H1 (cell line): Measurements from ENCODE around the gene HDAC9. TPM values are rescaled to one million over a fixed set of nuclear protein-coding genes. Genes with fewer than 3 reads are reported as not detected.

ENCODE experiments used
- CTCF ChIA-PET: fragments of 300-600 bp; sonication (Branson Sonifier 250); formaldehyde crosslinking; loops from one replicate; lab custom pipeline; 2021; ENCODE audit not compliant: partially characterized antibody; lab: Charles Lee
- POLR2A ChIA-PET: fragments of 300-600 bp; sonication (Branson Sonifier 250); formaldehyde crosslinking; loops from one replicate; lab custom pipeline; 2021; ENCODE audit warnings: inconsistent platforms; ENCODE audit not compliant: partially characterized antibody; lab: Charles Lee
- DNase-seq, 2 experiments: peaks; one replicate each; pipeline versions ENCODE4 v3.0.0 to v3.0.0-alpha.2; 2010 to 2022; ENCODE audit warnings: low spot score in 2 of 2, low read depth in 1 of 2, mixed read lengths in 1 of 2
- FAIRE-seq: peaks from 2 replicates; lab custom pipeline; 2011; peaks lifted over from hg19 to GRCh38; lab: Jason Lieb, UNC
- H2AFZ ChIP-seq: 2 replicates; pipeline ENCODE4 v1.8.1; 2012; ENCODE audit warnings: low read length, inconsistent platforms
- H2AK5ac ChIP-seq: 2 replicates; pipeline ENCODE4 v1.6.1; 2013; ENCODE audit warnings: low read depth, low read length
- H2BK120ac ChIP-seq: replicated peaks from 2 replicates; pipeline ENCODE3; 2013; ENCODE audit warnings: low read depth, low read length, inconsistent platforms
- H2BK12ac ChIP-seq: 2 replicates; pipeline ENCODE4 v1.6.1; 2013; ENCODE audit warnings: low read depth, low read length
- H2BK15ac ChIP-seq: 2 replicates; pipeline ENCODE4 v1.6.1; 2013; ENCODE audit warnings: low read length
- H2BK20ac ChIP-seq: 2 replicates; pipeline ENCODE4 v1.6.1; 2013; ENCODE audit warnings: low read length
- H2BK5ac ChIP-seq: 2 replicates; pipeline ENCODE4 v1.6.1; 2013; ENCODE audit warnings: low read depth, low read length
- H3K14ac ChIP-seq: 2 replicates; pipeline ENCODE4 v1.6.1; 2013; ENCODE audit warnings: inconsistent platforms; ENCODE audit not compliant: insufficient read length
- H3K18ac ChIP-seq: 2 replicates; pipeline ENCODE4 v1.6.1; 2013; ENCODE audit warnings: low read length; ENCODE audit errors: extremely low read depth
- H3K23ac ChIP-seq: 2 replicates; pipeline ENCODE4 v1.6.1; 2013; ENCODE audit warnings: inconsistent platforms; ENCODE audit not compliant: insufficient read length
- H3K23me2 ChIP-seq: 2 replicates; pipeline ENCODE4 v1.6.1; 2013; ENCODE audit warnings: low read depth, low read length
- H3K27ac ChIP-seq: 2 replicates; pipeline ENCODE4 v1.6.1; 2011; ENCODE audit warnings: low read depth, low read length, inconsistent platforms
- H3K27me3 ChIP-seq, 4 experiments: replicated peaks in 1 of 4; 1 replicate in 1 of 4; 2 replicates in 3 of 4; pipeline versions ENCODE4 v1.6.1 to v1.8.1; 2011 to 2013; ENCODE audit warnings: low read length in 3 of 4, mild to moderate bottlenecking in 3 of 4, inconsistent platforms in 2 of 4, mixed read lengths in 2 of 4, moderate library complexity in 1 of 4; ENCODE audit not compliant: control insufficient read depth in 3 of 4, insufficient read depth in 3 of 4; ENCODE audit errors: extremely low read depth in 1 of 4
- H3K36me3 ChIP-seq, 4 experiments: 2 replicates each; pipeline versions ENCODE4 v1.6.1 to v1.8.1; 2011 to 2013; ENCODE audit warnings: mild to moderate bottlenecking in 4 of 4, low read length in 3 of 4, moderate library complexity in 2 of 4, control low read depth in 1 of 4, inconsistent platforms in 1 of 4; ENCODE audit not compliant: insufficient read depth in 4 of 4, control insufficient read depth in 2 of 4
- H3K4ac ChIP-seq: replicated peaks from 2 replicates; pipeline ENCODE3; 2013; ENCODE audit warnings: low read length, low read depth, mixed read lengths, inconsistent platforms; ENCODE audit not compliant: insufficient read length
- H3K4me1 ChIP-seq, 4 experiments: replicated peaks in 1 of 4; 1 replicate in 1 of 4; 2 replicates in 3 of 4; pipeline versions ENCODE4 v1.6.1 to v1.8.1; 2011 to 2013; ENCODE audit warnings: low read length in 3 of 4, inconsistent platforms in 2 of 4, mixed read lengths in 1 of 4; ENCODE audit not compliant: insufficient read depth in 4 of 4, control insufficient read depth in 3 of 4
- H3K4me2 ChIP-seq, 2 experiments: 2 replicates each; pipeline versions ENCODE4 v1.6.1 to v1.8.1; 2011 to 2013; ENCODE audit warnings: low read depth in 2 of 2, low read length in 2 of 2, control low read depth in 1 of 2, inconsistent platforms in 1 of 2, mild to moderate bottlenecking in 1 of 2; ENCODE audit not compliant: insufficient read depth in 1 of 2
- H3K4me3 ChIP-seq, 4 experiments: fragments of 200-600, 300-600 bp in 1 of 4; sonication (generic), shearing (Covaris generic), sonication (Bioruptor Twin) in 1 of 4; 2 replicates each; pipeline versions ENCODE4 v1.5.1 to v1.8.1; 2011 to 2016; ENCODE audit warnings: low read length in 4 of 4, low read depth in 3 of 4, control low read depth in 2 of 4, inconsistent platforms in 2 of 4, mild to moderate bottlenecking in 2 of 4, mixed read lengths in 1 of 4, moderate library complexity in 1 of 4; ENCODE audit not compliant: insufficient read depth in 2 of 4; ENCODE audit errors: extremely low read depth in 1 of 4
- H3K56ac ChIP-seq: replicated peaks from 2 replicates; pipeline ENCODE3; 2013; ENCODE audit warnings: low read depth, mild to moderate bottlenecking, mixed read lengths, low read length, inconsistent platforms; ENCODE audit not compliant: insufficient read length
- H3K79me1 ChIP-seq: 2 replicates; pipeline ENCODE4 v1.6.1; 2013; ENCODE audit warnings: low read depth, low read length, control low read depth
- H3K79me2 ChIP-seq, 2 experiments: 2 replicates each; pipeline versions ENCODE4 v1.6.1 to v1.8.1; 2012 to 2013; ENCODE audit warnings: low read length in 2 of 2, mild to moderate bottlenecking in 2 of 2, inconsistent platforms in 1 of 2; ENCODE audit not compliant: insufficient read depth in 2 of 2, control insufficient read depth in 1 of 2
- H3K9ac ChIP-seq, 4 experiments: replicated peaks in 1 of 4; 1 replicate in 1 of 4; 2 replicates in 3 of 4; pipeline versions ENCODE4 v1.6.1 to v1.8.1; 2011 to 2013; ENCODE audit warnings: low read depth in 3 of 4, low read length in 3 of 4, control low read depth in 2 of 4, mild to moderate bottlenecking in 2 of 4, moderate library complexity in 2 of 4, inconsistent platforms in 1 of 4; ENCODE audit errors: extremely low read depth in 1 of 4
- H3K9me3 ChIP-seq, 2 experiments: 2 replicates each; pipeline versions ENCODE4 v1.6.1 to v1.8.1; 2012 to 2013; ENCODE audit warnings: mild to moderate bottlenecking in 2 of 2, moderate library complexity in 2 of 2, control low read depth in 1 of 2, inconsistent platforms in 1 of 2, low read depth in 1 of 2, low read length in 1 of 2, mixed read lengths in 1 of 2; ENCODE audit not compliant: insufficient read depth in 2 of 2
- H4K20me1 ChIP-seq, 2 experiments: replicated peaks in 1 of 2; 2 replicates each; pipeline versions ENCODE3 to v1.8.1; 2011 to 2013; ENCODE audit warnings: inconsistent platforms in 2 of 2, low read length in 2 of 2, mild to moderate bottlenecking in 1 of 2; ENCODE audit not compliant: insufficient read depth in 2 of 2, control insufficient read depth in 1 of 2
- H4K5ac ChIP-seq: 2 replicates; pipeline ENCODE4 v1.6.1; 2013; ENCODE audit warnings: low read length, low read depth, mixed read lengths, inconsistent platforms; ENCODE audit not compliant: insufficient read length
- H4K8ac ChIP-seq: 2 replicates; pipeline ENCODE4 v1.8.0; 2013; ENCODE audit warnings: mild to moderate bottlenecking, moderate library complexity, low read length, inconsistent platforms; ENCODE audit not compliant: insufficient read depth; ENCODE audit errors: extremely low read depth
- H4K91ac ChIP-seq: replicated peaks from 2 replicates; pipeline ENCODE3; 2013; ENCODE audit warnings: low read length, mixed read lengths, inconsistent platforms; ENCODE audit not compliant: insufficient read length
- CBX5 ChIP-seq: fragments of 300-800, 300-1000 bp; sonication (generic); IDR thresholded peaks from 2 replicates; pipeline ENCODE4 v1.7.1; 2016; ENCODE audit warnings: antibody characterized with exemption, low read length, low read depth
- CBX8 ChIP-seq: fragments of 300-800, 300-1000 bp; sonication (generic); IDR thresholded peaks from 2 replicates; pipeline ENCODE4 v1.7.1; 2016; ENCODE audit warnings: low read depth, low read length, borderline replicate concordance
- CHD2 ChIP-seq: IDR thresholded peaks from 2 replicates; pipeline ENCODE4 v1.6.1; 2012; ENCODE audit warnings: low read length, improper control_type of control experiment
- CREB1 ChIP-seq: IDR thresholded peaks from 2 replicates; pipeline ENCODE4 v1.6.1; 2012; ENCODE audit warnings: inconsistent platforms
- FOSL1 ChIP-seq: IDR thresholded peaks from 2 replicates; pipeline ENCODE4 v1.6.1; 2011; ENCODE audit warnings: mild to moderate bottlenecking, low read depth, low read length, moderate library complexity; ENCODE audit not compliant: insufficient read depth
- HDAC2 ChIP-seq, 2 experiments: fragments of 300-600 bp in 1 of 2; sonication (generic) in 1 of 2; IDR thresholded peaks; 2 replicates each; pipeline ENCODE4 v1.6.1; 2011 to 2012; ENCODE audit warnings: low read depth in 2 of 2, low read length in 2 of 2, mild to moderate bottlenecking in 2 of 2, moderate library complexity in 2 of 2, borderline replicate concordance in 1 of 2, inconsistent platforms in 1 of 2
- HDAC6 ChIP-seq: IDR thresholded peaks from one replicate; pipeline ENCODE4 v1.7.1; 2012; ENCODE audit warnings: low read depth, mild to moderate bottlenecking, inconsistent platforms, low read length, moderate library complexity
- NRF1 ChIP-seq: IDR thresholded peaks from 2 replicates; pipeline ENCODE4 v1.6.1; 2011; ENCODE audit warnings: mild to moderate bottlenecking, low read depth, low read length, improper control_type of control experiment
- RFX5 ChIP-seq: IDR thresholded peaks from 2 replicates; pipeline ENCODE4 v1.6.1; 2011; ENCODE audit warnings: low read depth, low read length, improper control_type of control experiment, borderline replicate concordance
- RXRA ChIP-seq: IDR thresholded peaks from 2 replicates; pipeline ENCODE4 v1.6.1; 2011; ENCODE audit warnings: low read depth, mild to moderate bottlenecking, low read length, moderate library complexity; ENCODE audit not compliant: insufficient read depth
- SP1 ChIP-seq: IDR thresholded peaks from 2 replicates; pipeline ENCODE4 v1.6.1; 2011; ENCODE audit warnings: low read depth, low read length
- WGBS, 2 experiments: shearing (Covaris generic) in 1 of 2; methylation state at CpG; one replicate each; pipeline versions ENCODE4 v1.1.6 to v1.1.7; 2013 to 2015; ENCODE audit warnings: low lambda C conversion rate in 2 of 2, mixed read lengths in 2 of 2, inconsistent platforms in 1 of 2, low coverage in 1 of 2, missing lambda C conversion rate in 1 of 2; ENCODE audit not compliant: insufficient replicate concordance in 2 of 2, insufficient coverage in 1 of 2, insufficient read length in 1 of 2; ENCODE audit errors: extremely low coverage in 1 of 2, missing lambda C conversion rate in 1 of 2; 5-methylcytosine and 5-hydroxymethylcytosine counted together
- polyA plus RNA-seq, 7 experiments: library from polyadenylated mRNA; depleted of rRNA in 3 of 7; stranded (reverse) in 5 of 7; unstranded in 2 of 7; fragments of >200 nt in 5 of 7; fragments of 200-250 nt in 2 of 7; gene quantifications; 1 replicate in 5 of 7; 2 replicates in 1 of 7; 4 replicates in 1 of 7; pipeline versions ENCODE4 v1.2.1 to v1.2.3, GENCODE V29; 2011 to 2013; ENCODE audit warnings: missing spikeins in 2 of 7, mixed read lengths in 2 of 7
- total RNA-seq: library from RNA; stranded (reverse); fragmentation: NEBNext Ultra II Directional; extraction: Animal tissue kit (Norgen Biotek cat#: 25700); gene quantifications from 2 replicates; pipeline ENCODE4 v1.2.1, GENCODE V29; 2021
- TF ChIP-seq, protein P1 (sequence below): IDR thresholded peaks from 2 replicates; pipeline ENCODE4 v1.6.1; 2012; ENCODE audit warnings: low read length, inconsistent platforms
- TF ChIP-seq, protein P2 (sequence below): IDR thresholded peaks from 2 replicates; pipeline ENCODE4 v1.6.1; 2012; ENCODE audit warnings: inconsistent platforms

The HDAC9 gene
- total and polyA plus RNA-seq, 2 of the 8 experiments (the other 6 are each of a cell fraction or from before 2014, with no cell fraction given): 9.5 to 13.1 TPM

DNA sequence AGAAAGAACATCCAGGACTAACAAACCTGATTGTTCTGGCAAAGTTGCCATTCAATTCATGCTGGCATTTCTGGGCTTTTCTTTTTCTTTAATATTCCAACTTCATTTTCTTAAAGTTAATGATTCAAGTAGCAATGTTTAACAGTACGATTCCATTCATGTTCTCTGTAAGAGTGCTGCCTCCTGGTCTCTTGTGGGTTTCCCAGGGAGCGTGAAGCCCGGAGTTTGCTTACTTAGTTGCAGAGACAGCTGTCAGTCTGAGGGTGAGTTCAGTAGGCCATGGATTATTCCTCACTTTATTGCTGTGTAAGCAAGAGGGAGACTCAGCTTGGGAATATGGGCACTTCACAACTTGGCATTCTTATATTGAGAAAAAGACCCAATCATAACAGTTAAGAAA, 479.7 kb downstream of the HDAC9 start:
- Histone ChIP-seq H3K36me3 (no peaks in the 10 kb centered on the region), H2AFZ (no peak overlapping the region), H3K4ac (no peak overlapping the region), H4K91ac (no peak overlapping the region), H2BK12ac (no peak overlapping the region), H4K8ac (no peak overlapping the region), H3K14ac (no peak overlapping the region), H3K9me3 (no peaks in the 10 kb centered on the region), H3K23me2 (no peaks in the 10 kb centered on the region), H2AK5ac (no peak overlapping the region)
- FAIRE-seq: no peak
- whole genome bisulfite sequencing, 2 experiments: 89% methylated on average over 3 of the region's 3 CpGs; no CpG with 5 or more reads in 1 of the 2 experiments
- TF ChIP-seq CREB1 (no peak), HDAC2 (IDR thresholded peaks at IDR 0.05; ENCODE audit: borderline replicate concordance in 1 of 2, low read depth in 2 of 2, low read length in 2 of 2) (no peak), CBX8 (no peak), HDAC6 (no peak), RFX5 (no peak), NRF1 (no peak), CHD2 (no peak), CBX5 (no peak), SP1 (no peak), FOSL1 (no peak), RXRA (no peak)
- TF ChIP-seq, protein P1, sequence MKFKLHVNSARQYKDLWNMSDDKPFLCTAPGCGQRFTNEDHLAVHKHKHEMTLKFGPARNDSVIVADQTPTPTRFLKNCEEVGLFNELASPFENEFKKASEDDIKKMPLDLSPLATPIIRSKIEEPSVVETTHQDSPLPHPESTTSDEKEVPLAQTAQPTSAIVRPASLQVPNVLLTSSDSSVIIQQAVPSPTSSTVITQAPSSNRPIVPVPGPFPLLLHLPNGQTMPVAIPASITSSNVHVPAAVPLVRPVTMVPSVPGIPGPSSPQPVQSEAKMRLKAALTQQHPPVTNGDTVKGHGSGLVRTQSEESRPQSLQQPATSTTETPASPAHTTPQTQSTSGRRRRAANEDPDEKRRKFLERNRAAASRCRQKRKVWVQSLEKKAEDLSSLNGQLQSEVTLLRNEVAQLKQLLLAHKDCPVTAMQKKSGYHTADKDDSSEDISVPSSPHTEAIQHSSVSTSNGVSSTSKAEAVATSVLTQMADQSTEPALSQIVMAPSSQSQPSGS: no peak
- TF ChIP-seq, protein P2, sequence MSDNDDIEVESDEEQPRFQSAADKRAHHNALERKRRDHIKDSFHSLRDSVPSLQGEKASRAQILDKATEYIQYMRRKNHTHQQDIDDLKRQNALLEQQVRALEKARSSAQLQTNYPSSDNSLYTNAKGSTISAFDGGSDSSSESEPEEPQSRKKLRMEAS: no peak
- TF ChIP-seq, all 59 proteins: peak for 0
- Histone ChIP-seq H3K56ac (no peak overlapping the region), H3K4me1 (no peaks in the 10 kb centered on the region), H2BK120ac (no peak overlapping the region), H4K5ac (no peak overlapping the region), H3K79me2 (no peaks in the 10 kb centered on the region), H3K4me2 (no peak overlapping the region), H3K4me3 (no peak overlapping the region), H3K9ac (no peak overlapping the region), H3K79me1 (no peaks in the 10 kb centered on the region), H2BK5ac (no peak overlapping the region), H2BK15ac (no peak overlapping the region), H3K23ac (no peak overlapping the region), H3K18ac (no peak overlapping the region), H3K27me3 (no peaks in the 10 kb centered on the region), H3K27ac (no peak overlapping the region), H2BK20ac (no peak overlapping the region), H4K20me1 (no peaks in the 10 kb centered on the region)
- CTCF ChIA-PET: no interaction called here
- POLR2A ChIA-PET: no interaction called here
- no peak for DNase-seq
